WERI-Rb-1 (cell line): ENCODE measurements around the gene CDK18.

Experiments used
- DNase-seq: peaks from one replicate; pipeline ENCODE4 v3.0.0-alpha.2; 2020
- H3K27ac ChIP-seq: fragments of 250-450 bp; sonication (Bioruptor Pico); 2 replicates; pipeline ENCODE4 v1.5.1; 2020; ENCODE audit warnings: mild to moderate bottlenecking, moderate library complexity
- H3K27me3 ChIP-seq: fragments of 250-450 bp; sonication (Bioruptor Pico); 2 replicates; pipeline ENCODE4 v1.5.1; 2021; ENCODE audit warnings: mild to moderate bottlenecking, low read depth, moderate library complexity; ENCODE audit not compliant: insufficient read depth, severe bottlenecking
- H3K36me3 ChIP-seq: fragments of 250-450 bp; sonication (Bioruptor Pico); 2 replicates; pipeline ENCODE4 v1.5.1; 2020; ENCODE audit warnings: mild to moderate bottlenecking, moderate library complexity
- H3K4me3 ChIP-seq: 2 replicates; pipeline ENCODE4 v1.5.1; 2011; ENCODE audit warnings: low read depth, mild to moderate bottlenecking, control low read depth, low read length
- H3K9me3 ChIP-seq: fragments of 250-450 bp; sonication (Bioruptor Pico); 2 replicates; pipeline ENCODE4 v1.5.1; 2021; ENCODE audit warnings: mild to moderate bottlenecking, moderate library complexity; ENCODE audit not compliant: severe bottlenecking
- TF ChIP-seq, protein P1 (sequence below): IDR thresholded peaks from 2 replicates; pipeline ENCODE4 v1.5.1; 2011; ENCODE audit warnings: low read depth, mild to moderate bottlenecking, control low read depth, inconsistent platforms, low read length

CDK18 gene

GRCh38 chr1:205545001-205545919, 40.8 kb downstream of the CDK18 start:
- Histone ChIP-seq H3K36me3 (no peaks in the 10 kb centered on the region), H3K4me3 (no peak overlapping the region), H3K27me3 (peaks cover 93% of the 10 kb centered on the region), H3K9me3 (peaks cover 21% of the 10 kb centered on the region), H3K27ac (no peak overlapping the region)
- TF ChIP-seq, protein P1, sequence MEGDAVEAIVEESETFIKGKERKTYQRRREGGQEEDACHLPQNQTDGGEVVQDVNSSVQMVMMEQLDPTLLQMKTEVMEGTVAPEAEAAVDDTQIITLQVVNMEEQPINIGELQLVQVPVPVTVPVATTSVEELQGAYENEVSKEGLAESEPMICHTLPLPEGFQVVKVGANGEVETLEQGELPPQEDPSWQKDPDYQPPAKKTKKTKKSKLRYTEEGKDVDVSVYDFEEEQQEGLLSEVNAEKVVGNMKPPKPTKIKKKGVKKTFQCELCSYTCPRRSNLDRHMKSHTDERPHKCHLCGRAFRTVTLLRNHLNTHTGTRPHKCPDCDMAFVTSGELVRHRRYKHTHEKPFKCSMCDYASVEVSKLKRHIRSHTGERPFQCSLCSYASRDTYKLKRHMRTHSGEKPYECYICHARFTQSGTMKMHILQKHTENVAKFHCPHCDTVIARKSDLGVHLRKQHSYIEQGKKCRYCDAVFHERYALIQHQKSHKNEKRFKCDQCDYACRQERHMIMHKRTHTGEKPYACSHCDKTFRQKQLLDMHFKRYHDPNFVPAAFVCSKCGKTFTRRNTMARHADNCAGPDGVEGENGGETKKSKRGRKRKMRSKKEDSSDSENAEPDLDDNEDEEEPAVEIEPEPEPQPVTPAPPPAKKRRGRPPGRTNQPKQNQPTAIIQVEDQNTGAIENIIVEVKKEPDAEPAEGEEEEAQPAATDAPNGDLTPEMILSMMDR: no peak
- DNase-seq: peak; percentile 42

- Histone ChIP-seq H3K36me3 (no peaks in the 10 kb centered on the region), H3K4me3 (no peak overlapping the region), H3K27ac (no peak overlapping the region), H3K9me3 (peaks cover 19% of the 10 kb centered on the region), H3K27me3 (peaks cover 90% of the 10 kb centered on the region)
- TF ChIP-seq, protein P1: no peak
- peak; percentile 21 for DNase-seq
Measured at GRCh38 chr1:205545991-205546390, 41.5 kb downstream of the CDK18 start.

DNA sequence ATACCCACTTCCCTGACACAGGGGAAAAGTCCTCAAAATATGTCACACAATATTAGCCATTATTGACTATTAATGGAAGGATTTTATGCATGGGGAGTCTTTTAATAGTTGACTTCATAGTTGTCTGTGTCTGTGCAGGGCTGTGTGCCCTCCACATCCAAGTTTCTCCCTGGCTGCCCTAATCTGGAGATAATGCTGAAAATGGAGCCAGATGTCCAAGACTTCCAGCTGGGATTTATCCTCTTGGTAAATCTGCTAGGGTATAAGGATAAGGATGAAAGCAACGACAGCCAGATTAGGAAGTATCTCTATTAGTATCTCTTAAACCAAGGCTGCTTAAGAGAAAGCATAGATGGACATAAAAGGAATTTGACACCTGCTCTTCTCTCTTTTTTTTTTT, 42.1 kb downstream of the CDK18 start:
- H3K36me3 ChIP-seq: no peaks in the 10 kb centered on the region
- peak; percentile 77 for DNase-seq
- H3K4me3 ChIP-seq: no peak overlapping the region
- no peak overlapping the region for H3K27ac ChIP-seq
- H3K27me3 ChIP-seq: peaks cover 90% of the 10 kb centered on the region
- TF ChIP-seq, protein P1: no peak
- peaks cover 14% of the 10 kb centered on the region for H3K9me3 ChIP-seq

DNA sequence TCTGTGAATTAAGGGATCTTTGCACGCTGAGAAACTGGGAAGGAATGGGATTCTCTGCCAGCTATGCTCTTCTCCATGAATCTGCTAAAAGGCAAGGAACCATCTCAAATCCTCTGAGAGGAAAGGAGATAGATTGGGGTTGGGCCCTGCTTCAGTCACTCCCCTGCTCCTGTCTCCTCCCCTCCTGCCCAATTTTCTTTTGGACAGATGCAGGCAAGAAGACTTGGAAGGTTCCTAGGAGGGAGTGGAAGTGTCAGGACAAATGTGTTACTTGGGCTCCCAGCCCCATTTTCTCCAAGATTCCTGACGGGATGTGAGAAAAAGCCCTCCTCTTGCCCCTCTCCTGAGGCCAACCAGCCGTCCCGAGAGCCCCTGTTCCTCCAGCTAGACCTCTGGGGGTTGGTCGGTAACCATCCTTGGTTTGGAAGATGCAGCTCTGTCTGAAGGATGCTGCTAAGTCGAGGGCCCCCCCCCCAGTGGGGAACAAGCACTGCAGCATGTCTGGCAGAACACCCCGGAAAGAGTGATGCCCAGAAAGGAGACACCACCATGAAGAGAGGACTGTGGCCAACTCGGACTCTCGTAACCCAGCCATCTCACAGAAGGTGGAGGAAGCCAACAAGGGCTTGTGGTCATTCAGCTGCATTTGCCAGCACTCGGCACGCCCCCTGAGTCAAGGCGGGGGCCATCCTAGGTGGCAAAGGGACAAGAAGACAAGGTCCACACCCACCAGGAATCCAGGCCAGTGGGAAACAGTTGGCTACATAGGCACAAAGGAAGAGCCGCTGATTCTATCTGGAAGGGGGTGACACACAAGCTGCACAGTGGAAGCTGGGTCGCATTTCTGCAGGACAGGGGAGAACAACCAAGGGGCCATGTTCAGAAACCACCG, 43.7 kb downstream of the CDK18 start:
- Histone ChIP-seq H3K27ac (no peak overlapping the region), H3K9me3 (peaks cover 9% of the 10 kb centered on the region)

DNA sequence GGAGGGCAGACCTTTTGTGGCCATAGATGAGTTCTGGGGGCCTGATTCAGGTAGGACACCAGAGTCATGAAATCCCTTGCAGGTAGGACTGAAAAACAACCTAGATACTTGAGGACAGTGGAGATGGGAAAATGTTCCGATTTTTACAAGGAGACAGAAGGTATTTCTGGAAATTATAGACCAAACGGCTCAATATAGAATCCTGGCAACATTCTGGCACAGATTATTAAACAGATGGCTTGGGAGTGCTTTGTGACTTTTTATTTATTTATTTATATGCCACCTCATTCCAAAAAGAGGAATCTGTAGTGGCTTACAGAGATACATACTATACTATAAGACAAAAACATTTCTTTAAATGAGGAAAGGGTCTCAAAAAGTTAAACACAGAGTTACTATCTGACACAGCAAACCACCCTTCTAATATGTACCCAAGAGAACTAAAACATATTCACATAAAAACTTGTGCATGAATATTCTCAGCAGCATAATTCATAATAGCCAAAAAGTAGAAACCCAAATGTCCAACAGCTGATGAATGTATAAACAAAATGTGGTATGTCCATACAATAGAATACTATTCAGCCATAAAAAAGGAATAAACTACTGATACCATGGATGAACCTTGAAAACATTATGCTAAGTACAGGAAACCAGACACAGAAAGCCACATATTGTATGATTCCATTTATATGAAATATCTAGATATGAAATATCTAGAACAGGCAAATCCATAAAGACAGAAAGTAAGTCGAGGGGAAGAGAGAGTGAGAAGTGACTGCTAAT, 49.8 kb downstream of the CDK18 start:
- TF ChIP-seq, protein P1: no peak
- Histone ChIP-seq H3K36me3 (no peaks in the 10 kb centered on the region), H3K27me3 (peaks cover 83% of the 10 kb centered on the region), H3K9me3 (peaks cover 29% of the 10 kb centered on the region), H3K27ac (no peak overlapping the region), H3K4me3 (no peak overlapping the region)
- DNase-seq: peak; percentile 2

More for the DNA sequence above, 43.7 kb downstream of the CDK18 start:
- Histone ChIP-seq H3K27me3 (peaks cover 87% of the 10 kb centered on the region), H3K36me3 (no peaks in the 10 kb centered on the region), H3K4me3 (no peak overlapping the region)
- peak; percentile 29 for DNase-seq
- TF ChIP-seq, protein P1: peak; percentile 34; the same call in 1 of the 2 replicates
